Progenitor cell of endocrine pancreas (in vitro differentiated cells): ENCODE results near the gene FER. TPM values are rescaled to one million over a fixed set of nuclear protein-coding genes. Genes with fewer than 3 reads are reported as not detected.

ENCODE experiments used
- DNase-seq: peaks from one replicate; pipeline ENCODE4 v3.0.0; 2021; ENCODE audit warnings: low spot score; ENCODE audit not compliant: unreplicated experiment
- H3K27ac Mint-ChIP-seq: 2 replicates; pipeline ENCODE4 v1.8.0; 2021; ENCODE audit warnings: mild to moderate bottlenecking, moderate library complexity, mixed read lengths
- H3K27me3 Mint-ChIP-seq: 2 replicates; pipeline ENCODE4 v1.8.0; 2021; ENCODE audit warnings: mixed read lengths
- H3K36me3 Mint-ChIP-seq: 2 replicates; pipeline ENCODE4 v1.8.0; 2022; ENCODE audit warnings: mixed read lengths; ENCODE audit not compliant: insufficient read depth
- H3K4me1 Mint-ChIP-seq: 2 replicates; pipeline ENCODE4 v1.8.0; 2021; ENCODE audit warnings: low read depth, mixed read lengths
- H3K4me3 Mint-ChIP-seq: 2 replicates; pipeline ENCODE4 v1.8.0; 2021; ENCODE audit warnings: low read depth, mild to moderate bottlenecking, moderate library complexity, mixed read lengths
- H3K9me3 Mint-ChIP-seq: 2 replicates; pipeline ENCODE4 v1.8.0; 2021; ENCODE audit warnings: low read depth, mixed read lengths
- CTCF ChIP-seq: fragments of 200-600 bp; sonication (generic); IDR thresholded peaks from one replicate; pipeline ENCODE4 v1.5.0; 2021; ENCODE audit warnings: antibody characterized with exemption, mild to moderate bottlenecking; ENCODE audit not compliant: unreplicated experiment
- total RNA-seq: library from RNA; stranded (reverse); gene quantifications from 2 replicates; pipeline ENCODE4 v1.2.1, GENCODE V29; 2021

The FER gene
- total RNA-seq, 1 donor from 2014 or later = 34.8 TPM

GRCh38 chr5:109225716-109226625 is 478.3 kb downstream of the FER start:
- no peaks in the 10 kb centered on the region for H3K36me3 Mint-ChIP-seq

GRCh38 chr5:109230369-109230768 is 482.7 kb downstream of the FER start:
- Mint-ChIP-seq H3K9me3 (peaks cover 5% of the 10 kb centered on the region), H3K4me1 (no peaks in the 10 kb centered on the region)
- no peak for DNase-seq

More at GRCh38 chr5:109225716-109226625, 478.3 kb downstream of the FER start:
- Mint-ChIP-seq H3K4me3 (no peak overlapping the region), H3K9me3 (no peaks in the 10 kb centered on the region), H3K27me3 (no peaks in the 10 kb centered on the region), H3K27ac (no peak overlapping the region), H3K4me1 (no peaks in the 10 kb centered on the region)
- no peak for TF ChIP-seq CTCF
- no peak for DNase-seq

GRCh38 chr5:109231331-109231730 is 483.6 kb downstream of the FER start:
- DNase-seq = no peak
- Mint-ChIP-seq H3K9me3 (peaks cover 10% of the 10 kb centered on the region), H3K27ac (no peak overlapping the region), H3K36me3 (peaks cover 4% of the 10 kb centered on the region), H3K27me3 (no peaks in the 10 kb centered on the region), H3K4me3 (no peak overlapping the region), H3K4me1 (no peaks in the 10 kb centered on the region)
- no peak for TF ChIP-seq CTCF

More at GRCh38 chr5:109230369-109230768, 482.7 kb downstream of the FER start:
- TF ChIP-seq CTCF = no peak
- H3K4me3 Mint-ChIP-seq = no peak overlapping the region
- H3K36me3 Mint-ChIP-seq = peaks cover 4% of the 10 kb centered on the region
- no peak overlapping the region for H3K27ac Mint-ChIP-seq
- H3K27me3 Mint-ChIP-seq = no peaks in the 10 kb centered on the region

- no peak for DNase-seq
- Mint-ChIP-seq H3K4me3 (no peak overlapping the region), H3K4me1 (no peaks in the 10 kb centered on the region), H3K27ac (no peak overlapping the region), H3K27me3 (no peaks in the 10 kb centered on the region), H3K9me3 (peaks cover 11% of the 10 kb centered on the region), H3K36me3 (peaks cover 4% of the 10 kb centered on the region)
- TF ChIP-seq CTCF = no peak
Measured at GRCh38 chr5:109234381-109234780, 486.7 kb downstream of the FER start.

- peaks cover 4% of the 10 kb centered on the region for H3K36me3 Mint-ChIP-seq
- H3K27me3 Mint-ChIP-seq = no peaks in the 10 kb centered on the region
- H3K27ac Mint-ChIP-seq = no peak overlapping the region
- no peaks in the 10 kb centered on the region for H3K4me1 Mint-ChIP-seq
- H3K9me3 Mint-ChIP-seq = peaks cover 11% of the 10 kb centered on the region
- DNase-seq = no peak
- H3K4me3 Mint-ChIP-seq = no peak overlapping the region
- TF ChIP-seq CTCF = no peak
Measured at GRCh38 chr5:109239456-109239855, 491.8 kb downstream of the FER start.
